CD8-positive, alpha-beta memory T cell (primary cell): ENCODE data around the gene LRRC4. TPM values are rescaled to one million over a fixed set of nuclear protein-coding genes. Genes with fewer than 3 reads are reported as not detected.

Experiments used
- CTCF ChIA-PET: fragments of 350-600 bp; sonication (Branson Sonifier 250); formaldehyde crosslinking; loops from one replicate; lab custom pipeline; 2021; ENCODE audit warnings: antibody characterized with exemption; lab: Charles Lee
- POLR2A ChIA-PET: fragments of 350-600 bp; sonication (Branson Sonifier 250); formaldehyde crosslinking; loops from one replicate; lab custom pipeline; 2021; ENCODE audit warnings: antibody characterized with exemption; lab: Charles Lee
- DNase-seq, 5 donors: peaks; one replicate each; pipeline versions ENCODE4 v3.0.0 to v3.0.0-alpha.2; 2020 to 2022; ENCODE audit warnings: mixed read lengths in 1 of 5
- H3K27ac ChIP-seq: one replicate; pipeline ENCODE4 v1.7.0; 2013; ENCODE audit warnings: low read depth, mild to moderate bottlenecking, low read length, moderate library complexity
- H3K27me3 ChIP-seq: 2 replicates; pipeline ENCODE4 v1.7.0; 2013; ENCODE audit warnings: low read length, mild to moderate bottlenecking; ENCODE audit not compliant: insufficient read depth, poor library complexity, severe bottlenecking
- H3K36me3 ChIP-seq: 2 replicates; pipeline ENCODE4 v1.7.0; 2013; ENCODE audit warnings: mild to moderate bottlenecking, low read length, moderate library complexity; ENCODE audit not compliant: insufficient read depth
- H3K4me1 ChIP-seq: 2 replicates; pipeline ENCODE4 v1.7.0; 2013; ENCODE audit warnings: mild to moderate bottlenecking, low read length, moderate library complexity; ENCODE audit not compliant: insufficient read depth
- H3K4me3 ChIP-seq: 2 replicates; pipeline ENCODE4 v1.7.0; 2013; ENCODE audit warnings: mild to moderate bottlenecking, low read length
- H3K9me3 ChIP-seq: 2 replicates; pipeline ENCODE4 v1.7.0; 2013; ENCODE audit warnings: mild to moderate bottlenecking, low read length
- H3K27ac Mint-ChIP-seq, 8 donors: one replicate each; pipeline ENCODE4 v1.8.0; 2020 to 2021; ENCODE audit warnings: mixed read lengths in 8 of 8, mild to moderate bottlenecking in 6 of 8, inconsistent platforms in 3 of 8, moderate library complexity in 3 of 8
- H3K27me3 Mint-ChIP-seq, 2 donors: one replicate each; pipeline ENCODE4 v1.8.0; 2020 to 2021; ENCODE audit warnings: mixed read lengths in 2 of 2, mild to moderate bottlenecking in 1 of 2, moderate library complexity in 1 of 2
- H3K36me3 Mint-ChIP-seq, 3 donors: one replicate each; pipeline ENCODE4 v1.8.0; 2020 to 2021; ENCODE audit warnings: mixed read lengths in 3 of 3, inconsistent platforms in 1 of 3, mild to moderate bottlenecking in 1 of 3
- H3K4me1 Mint-ChIP-seq, 3 donors: one replicate each; pipeline ENCODE4 v1.8.0; 2020 to 2021; ENCODE audit warnings: mixed read lengths in 3 of 3, inconsistent platforms in 1 of 3, mild to moderate bottlenecking in 1 of 3
- H3K4me3 Mint-ChIP-seq, 7 donors: one replicate each; pipeline ENCODE4 v1.8.0; 2020 to 2021; ENCODE audit warnings: mixed read lengths in 7 of 7, mild to moderate bottlenecking in 6 of 7, moderate library complexity in 4 of 7, inconsistent platforms in 2 of 7
- H3K9me3 Mint-ChIP-seq, 5 donors: one replicate each; pipeline ENCODE4 v1.8.0; 2020 to 2022; ENCODE audit warnings: mixed read lengths in 5 of 5, mild to moderate bottlenecking in 3 of 5, moderate library complexity in 2 of 5, inconsistent platforms in 1 of 5
- polyA plus RNA-seq: library from polyadenylated mRNA; unstranded; fragments of 300-500 nt; fragmentation: Illumina TruSeq; gene quantifications from one replicate; pipeline ENCODE4 v1.2.3, GENCODE V29; 2021
- total RNA-seq, 2 experiments: library from RNA; stranded (reverse); gene quantifications; one replicate each; pipeline ENCODE4 v1.2.3, GENCODE V29; 2021

Gene LRRC4
- total and polyA plus RNA-seq, 3 experiments from 2014 or later: 0.15 to 0.51 TPM; not detected in 1

DNA sequence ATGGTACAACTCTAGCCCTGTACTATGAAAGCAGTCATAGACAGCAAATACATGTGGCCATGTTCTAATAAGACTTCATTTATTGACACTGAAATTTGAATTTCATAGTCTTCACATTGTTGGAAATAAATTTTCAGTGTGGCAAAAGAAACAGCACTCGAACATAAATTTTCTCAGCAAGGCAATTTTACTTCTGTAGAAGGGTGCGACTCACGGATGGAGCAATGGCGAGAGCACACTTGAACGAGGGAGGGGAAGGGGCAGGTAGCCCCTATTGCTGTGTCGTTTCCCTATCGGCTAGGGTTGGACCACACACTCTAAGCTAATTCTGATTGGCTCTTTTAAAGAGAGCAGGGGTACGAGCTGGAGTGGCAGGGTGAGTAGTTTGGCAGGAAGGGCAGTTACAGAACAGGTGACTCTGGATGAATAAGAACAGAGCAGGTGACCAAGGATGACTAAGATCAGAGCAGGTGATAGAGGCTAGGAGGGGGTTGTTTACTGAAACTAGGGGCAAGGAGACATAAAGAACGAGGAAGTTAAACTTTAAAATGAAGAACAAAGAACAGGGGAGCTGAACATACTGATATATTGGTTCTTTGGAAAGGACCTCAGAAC is 52.0 kb downstream of the LRRC4 start:
- Histone ChIP-seq H3K27ac (no peak overlapping the region), H3K4me3 (no peak overlapping the region), H3K27me3 (no peaks in the 10 kb centered on the region), H3K36me3 (peaks cover 16% of the 10 kb centered on the region), H3K4me1 (peaks cover 9% of the 10 kb centered on the region), H3K9me3 (no peaks in the 10 kb centered on the region)
- no peak overlapping the region for H3K4me3 Mint-ChIP-seq
- no peak for DNase-seq
- peaks cover 11 to 36% (median 17%) of the 10 kb centered on the region in 3 donors for H3K4me1 Mint-ChIP-seq
- H3K36me3 Mint-ChIP-seq: peaks cover 34 to 54% (median 49%) of the 10 kb centered on the region in 3 donors
- H3K27ac Mint-ChIP-seq: peak overlapping the region in 2 of 8 donors; percentile 12 to 26
- CTCF ChIA-PET: interaction anchor here (1.2 kb wide), 1 partner anchor 23 kb away, joined by 3 read pairs; no protein-coding TSS in a partner anchor
- peaks cover 0 to 1% of the 10 kb centered on the region in 2 donors for H3K27me3 Mint-ChIP-seq
- POLR2A ChIA-PET: no interaction called here
- H3K9me3 Mint-ChIP-seq: peaks cover 4 to 22% (median 19%) of the 10 kb centered on the region in 5 donors

DNA sequence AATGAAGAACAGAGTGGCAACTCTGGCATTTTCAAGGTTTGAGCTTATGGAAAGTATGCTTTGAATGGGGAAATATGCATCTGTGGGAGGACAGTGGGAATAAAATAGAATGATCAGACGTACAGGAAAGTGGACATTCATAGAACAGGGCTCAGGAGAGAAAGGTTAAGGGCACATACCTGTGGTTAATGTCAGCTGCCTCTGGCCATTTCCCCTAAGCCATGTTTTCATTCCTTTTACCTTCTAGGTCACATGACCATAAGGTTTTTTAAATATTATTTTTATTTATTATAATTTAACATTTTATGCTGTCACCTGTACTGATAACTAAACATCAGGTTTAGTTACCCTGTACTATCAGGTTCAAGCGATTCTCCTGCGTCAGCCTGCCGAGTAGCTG is 52.8 kb downstream of the LRRC4 start:
- no peak for DNase-seq
- Mint-ChIP-seq H3K27ac (no peak overlapping the region), H3K27me3 (peaks cover 0 to 1% of the 10 kb centered on the region in 2 donors), H3K9me3 (peaks cover 4 to 22% (median 19%) of the 10 kb centered on the region in 5 donors), H3K4me1 (peaks cover 11 to 30% (median 14%) of the 10 kb centered on the region in 3 donors), H3K4me3 (no peak overlapping the region), H3K36me3 (peaks cover 34 to 58% (median 49%) of the 10 kb centered on the region in 3 donors)
- ChIA-PET POLR2A (no interaction called here), CTCF (no interaction called here)
- H3K4me1 ChIP-seq: peaks cover 9% of the 10 kb centered on the region
- no peak overlapping the region for H3K4me3 ChIP-seq
- no peaks in the 10 kb centered on the region for H3K27me3 ChIP-seq
- no peak overlapping the region for H3K27ac ChIP-seq
- no peaks in the 10 kb centered on the region for H3K9me3 ChIP-seq
- peaks cover 16% of the 10 kb centered on the region for H3K36me3 ChIP-seq

Other genes with a start within 250 kb of the LRRC4 start
- not detected for gene LEP, start 209.8 kb upstream of the LRRC4 start, total RNA-seq
- not detected for gene LEP, start 209.8 kb upstream of the LRRC4 start, polyA plus RNA-seq